IMR-90 (cell line): ENCODE data around the gene TUSC2. TPM values are rescaled to one million over a fixed set of nuclear protein-coding genes. Genes with fewer than 3 reads are reported as not detected.

ENCODE experiments used
- ATAC-seq: fragments of 200-7000 bp; cut with Tn5 transposase; 2 replicates; pipeline ENCODE4 v1.9.1; 2020; ENCODE audit warnings: low read depth, mild to moderate bottlenecking, moderate library complexity
- BruUV-seq: library from RNA; stranded (reverse); fragments of 400-500 nt; replicated peaks from 2 replicates; lab custom pipeline; 2021; lab: Mats Ljungman, UMichigan
- CTCF ChIA-PET: fragments of 300-600 bp; formaldehyde crosslinking; extraction: SDS; loops from one replicate; lab custom pipeline; 2021; ENCODE audit warnings: antibody characterized with exemption; lab: Yijun Ruan, JAX
- POLR2A ChIA-PET: fragments of 300-600 bp; sonication (Branson Sonifier 250); formaldehyde crosslinking; loops from one replicate; lab custom pipeline; 2022; ENCODE audit warnings: antibody characterized with exemption; ENCODE audit not compliant: unreplicated experiment; lab: Charles Lee
- DNase-seq: peaks from one replicate; pipeline ENCODE4 v3.0.0; 2013
- H2AFZ ChIP-seq: replicated peaks from 2 replicates; pipeline ENCODE3; 2013; ENCODE audit warnings: low read length, mild to moderate bottlenecking; ENCODE audit not compliant: poor library complexity
- H2AK5ac ChIP-seq: 2 replicates; pipeline ENCODE4 v1.6.1; 2013; ENCODE audit warnings: low read depth, low read length, inconsistent platforms
- H2AK9ac ChIP-seq: replicated peaks from 2 replicates; pipeline ENCODE3; 2013; ENCODE audit warnings: mild to moderate bottlenecking, low read depth, low read length, moderate library complexity; ENCODE audit not compliant: poor library complexity
- H2BK120ac ChIP-seq: 2 replicates; pipeline ENCODE4 v1.6.1; 2013; ENCODE audit warnings: low read depth, low read length, inconsistent platforms
- H2BK15ac ChIP-seq: 3 replicates; pipeline ENCODE4 v1.6.1; 2013; ENCODE audit warnings: low read depth, low read length, inconsistent platforms
- H2BK20ac ChIP-seq: 2 replicates; pipeline ENCODE4 v1.6.1; 2013; ENCODE audit warnings: low read depth, mild to moderate bottlenecking, inconsistent platforms, low read length, moderate library complexity
- H2BK5ac ChIP-seq: 2 replicates; pipeline ENCODE4 v1.6.1; 2013; ENCODE audit warnings: mild to moderate bottlenecking, low read depth, low read length, inconsistent platforms; ENCODE audit not compliant: poor library complexity, severe bottlenecking
- H3K14ac ChIP-seq: replicated peaks from 2 replicates; pipeline ENCODE4 v1.6.1; 2013; ENCODE audit warnings: low read depth, low read length, inconsistent platforms
- H3K18ac ChIP-seq: 2 replicates; pipeline ENCODE4 v1.6.1; 2013; ENCODE audit warnings: low read depth, low read length, control low read depth
- H3K23ac ChIP-seq: 2 replicates; pipeline ENCODE4 v1.6.1; 2013; ENCODE audit warnings: low read depth, low read length, inconsistent platforms
- H3K27ac ChIP-seq: 2 replicates; pipeline ENCODE4 v1.5.1; 2013; ENCODE audit warnings: mild to moderate bottlenecking, control low read depth, low read length; ENCODE audit not compliant: insufficient read depth
- H3K27me3 ChIP-seq: 2 replicates; pipeline ENCODE4 v1.6.1; 2013; ENCODE audit warnings: low read length; ENCODE audit not compliant: control insufficient read depth, insufficient read depth
- H3K36me3 ChIP-seq: 2 replicates; pipeline ENCODE4 v1.6.1; 2013; ENCODE audit warnings: low read length, mixed read lengths; ENCODE audit not compliant: control insufficient read depth, insufficient read depth
- H3K4ac ChIP-seq: 2 replicates; pipeline ENCODE4 v1.6.1; 2013; ENCODE audit warnings: low read depth, low read length, inconsistent platforms
- H3K4me1 ChIP-seq: 2 replicates; pipeline ENCODE4 v1.6.1; 2013; ENCODE audit warnings: low read length, mixed read lengths; ENCODE audit not compliant: control insufficient read depth, insufficient read depth
- H3K4me2 ChIP-seq: 2 replicates; pipeline ENCODE4 v1.6.1; 2013; ENCODE audit warnings: low read depth, mild to moderate bottlenecking, control low read depth, low read length, moderate library complexity
- H3K4me3 ChIP-seq: 2 replicates; pipeline ENCODE4 v1.5.1; 2013; ENCODE audit warnings: low read depth, mild to moderate bottlenecking, control low read depth, low read length, moderate library complexity; ENCODE audit not compliant: insufficient read depth
- H3K56ac ChIP-seq: 2 replicates; pipeline ENCODE4 v1.6.1; 2013; ENCODE audit warnings: low read length, inconsistent platforms; ENCODE audit not compliant: insufficient read depth; ENCODE audit errors: extremely low read depth
- H3K79me1 ChIP-seq, 2 experiments: 2 replicates each; pipeline ENCODE4 v1.6.1; 2013; ENCODE audit warnings: low read length in 2 of 2, inconsistent platforms in 1 of 2, low read depth in 1 of 2
- H3K9ac ChIP-seq: 2 replicates; pipeline ENCODE4 v1.6.1; 2013; ENCODE audit warnings: low read depth, low read length, control low read depth
- H3K9me1 ChIP-seq: 2 replicates; pipeline ENCODE4 v1.6.1; 2013; ENCODE audit warnings: low read length, inconsistent platforms; ENCODE audit not compliant: insufficient read depth
- H3K9me3 ChIP-seq: 2 replicates; pipeline ENCODE4 v1.6.1; 2013; ENCODE audit warnings: low read length; ENCODE audit not compliant: control insufficient read depth, insufficient read depth
- H4K20me1 ChIP-seq: 2 replicates; pipeline ENCODE4 v1.6.1; 2013; ENCODE audit warnings: low read length, inconsistent platforms; ENCODE audit not compliant: insufficient read depth
- H4K5ac ChIP-seq: 2 replicates; pipeline ENCODE4 v1.6.1; 2013; ENCODE audit warnings: mild to moderate bottlenecking, low read depth, low read length, control low read depth
- H4K8ac ChIP-seq, 2 experiments: 2 replicates each; pipeline ENCODE4 v1.6.1; 2013; ENCODE audit warnings: low read depth in 2 of 2, low read length in 2 of 2, control low read depth in 1 of 2, inconsistent platforms in 1 of 2
- H4K91ac ChIP-seq: 2 replicates; pipeline ENCODE4 v1.6.1; 2013; ENCODE audit warnings: low read depth, low read length, inconsistent platforms; ENCODE audit not compliant: insufficient read depth
- BHLHE40 ChIP-seq: fragments of 150-350 bp; IDR thresholded peaks from 2 replicates; pipeline ENCODE4 v1.6.1; 2016; ENCODE audit warnings: mild to moderate bottlenecking, low read depth, low read length
- CEBPB ChIP-seq: IDR thresholded peaks from 2 replicates; pipeline ENCODE4 v1.6.1; 2012; ENCODE audit warnings: low read depth, low read length, improper control_type of control experiment
- CHD1 ChIP-seq: IDR thresholded peaks from 2 replicates; pipeline ENCODE4 v1.6.1; 2012; ENCODE audit warnings: low read depth, low read length, improper control_type of control experiment
- CTCF ChIP-seq: conservative IDR thresholded peaks from 2 replicates; pipeline ENCODE4 v1.5.1; 2012; ENCODE audit warnings: mild to moderate bottlenecking, low read depth, low read length, improper control_type of control experiment
- FOS ChIP-seq: fragments of 150-350 bp; IDR thresholded peaks from 2 replicates; pipeline ENCODE4 v1.6.1; 2016; ENCODE audit warnings: low read depth, low read length
- MAFK ChIP-seq: IDR thresholded peaks from 2 replicates; pipeline ENCODE4 v1.6.1; 2012; ENCODE audit warnings: low read depth, low read length, improper control_type of control experiment
- MXI1 ChIP-seq: IDR thresholded peaks from 2 replicates; pipeline ENCODE4 v1.6.1; 2012; ENCODE audit warnings: low read depth, mild to moderate bottlenecking, low read length, moderate library complexity, borderline replicate concordance
- POLR2A ChIP-seq: IDR thresholded peaks from 2 replicates; pipeline ENCODE4 v1.6.1; 2012; ENCODE audit warnings: mild to moderate bottlenecking, low read depth, low read length
- RAD21 ChIP-seq: IDR thresholded peaks from 2 replicates; pipeline ENCODE4 v1.6.1; 2012; ENCODE audit warnings: low read length, improper control_type of control experiment
- RFX5 ChIP-seq: IDR thresholded peaks from 2 replicates; pipeline ENCODE4 v1.8.0; 2012; ENCODE audit warnings: low read depth, mild to moderate bottlenecking, low read length, moderate library complexity
- SMC3 ChIP-seq: fragments of 150-350 bp; IDR thresholded peaks from 2 replicates; pipeline ENCODE4 v1.6.1; 2016; ENCODE audit warnings: low read depth, mild to moderate bottlenecking, antibody characterized with exemption, low read length, moderate library complexity
- WGBS, 2 experiments: methylation state at CpG; one replicate each; pipeline versions ENCODE4 v1.1.5 to v1.1.7; 2013; ENCODE audit warnings: missing lambda C conversion rate in 2 of 2; ENCODE audit not compliant: insufficient read length in 1 of 2; ENCODE audit errors: extremely low coverage in 2 of 2; 5-methylcytosine and 5-hydroxymethylcytosine counted together
- dilution Hi-C: fragments of 300-500 bp; cut with HindIII; formaldehyde crosslinking; loops from one replicate; pipeline ENCODE4 v1.14.3; 2018; ENCODE audit warnings: low sequenced_read_pairs; ENCODE audit not compliant: unreplicated experiment
- in situ Hi-C: fragments of 300-500 bp; cut with MboI; formaldehyde crosslinking; loops from 3 replicates; pipeline ENCODE4 v1.14.3; 2019; ENCODE audit warnings: low sequenced_read_pairs, inconsistent platforms, mixed read lengths
- intact Hi-C: fragments of 100-400 bp; cut with micrococcal nuclease; formaldehyde crosslinking; loops from 2 replicates; pipeline ENCODE4 v1.10.0; 2022
- polyA plus RNA-seq, 3 experiments: library from polyadenylated mRNA; depleted of rRNA; stranded (reverse); fragments of >200 nt; gene quantifications; 2 replicates each; pipeline ENCODE4 v1.2.3, GENCODE V29; 2012; ENCODE audit warnings: low replicate concordance in 1 of 3
- total RNA-seq: library from RNA; depleted of rRNA; stranded (reverse); fragments of >200 nt; gene quantifications from 2 replicates; pipeline ENCODE4 v1.2.3, GENCODE V29; 2012

TUSC2 gene
- total and polyA plus RNA-seq, 2 of the 4 experiments (the other 2 are of a cell fraction) = 13.4 to 24.0 TPM

GRCh38 chr3:50347187-50347813 is 19.3 kb upstream of the TUSC2 start:
- H2AFZ ChIP-seq = peak overlapping the region; percentile 47
- peaks cover 23 to 30% of the 10 kb centered on the region in 2 experiments for H3K79me1 ChIP-seq
- no TSS peak for BruUV-seq
- H4K20me1 ChIP-seq = peaks cover 2% of the 10 kb centered on the region
- no peak overlapping the region for H2BK5ac ChIP-seq
- H3K4me3 ChIP-seq = no peak overlapping the region
- ATAC-seq (0 out of 2 replicates have a peak, but pooled peaks have one; percentile 8), DNase-seq (peak; percentile 71)
- CTCF ChIA-PET = interaction anchor here (0.6 to 0.7 kb wide), 2 partner anchors 195 to 213 kb away, joined by 3 read pairs; no protein-coding TSS in a partner anchor
- no peak overlapping the region for H3K4me2 ChIP-seq
- no peaks in the 10 kb centered on the region for H3K9me3 ChIP-seq
- H3K27ac ChIP-seq = no peak overlapping the region
- intact Hi-C loops (loop anchor here (1.0 to 5.0 kb wide), 3 partner anchors 195 to 1040 kb away; partner anchors contain the start of gene MANF), in situ Hi-C loops (loop anchor here (5.0 to 25.0 kb wide), 4 partner anchors 200 to 1815 kb away; partner anchors contain the start of genes ABHD14B, GPR62, MANF and PCBP4), dilution Hi-C loops (no loop called here)
- POLR2A ChIA-PET = interaction anchor here (0.6 kb wide), 1 partner anchor 26 kb away, joined by 10 read pairs; no protein-coding TSS in a partner anchor
- WGBS, 2 experiments = 55% methylated on average over 5 of the region's 14 CpGs; no CpG with 5 or more reads in 1 of the 2 experiments
- no peak overlapping the region for H2AK5ac ChIP-seq
- no peak overlapping the region for H3K9ac ChIP-seq
- H3K36me3 ChIP-seq = peaks cover 9% of the 10 kb centered on the region; the same call in 1 of the 2 replicates
- H3K27me3 ChIP-seq = no peaks in the 10 kb centered on the region
- TF ChIP-seq CEBPB (no peak), MXI1 (0 out of 2 replicates have a peak, but pooled peaks have one; percentile 10), CTCF (peak; percentile 79), CHD1 (no peak), RAD21 (peak; percentile 85), RFX5 (no peak), FOS (peak; percentile 57), BHLHE40 (no peak), SMC3 (peak; percentile 75), POLR2A (0 out of 2 replicates have a peak, but pooled peaks have one; percentile 43), MAFK (no peak)
- no peak overlapping the region for H3K18ac ChIP-seq
- no peak overlapping the region for H3K23ac ChIP-seq
- no peak overlapping the region for H3K56ac ChIP-seq
- peak overlapping the region; percentile 39; the same call in 1 of the 2 replicates for H3K4ac ChIP-seq
- no peak overlapping the region for H4K91ac ChIP-seq
- peak overlapping the region; percentile 87 for H2AK9ac ChIP-seq
- H4K8ac ChIP-seq = peak overlapping the region in 1 of 2 experiments; percentile 34; a peak in 1 of 4 replicates
- peaks cover 11% of the 10 kb centered on the region for H3K4me1 ChIP-seq
- H2BK15ac ChIP-seq = no peak overlapping the region
- H3K14ac ChIP-seq = no peak overlapping the region
- H2BK120ac ChIP-seq = no peak overlapping the region
- no peak overlapping the region for H2BK20ac ChIP-seq
- no peak overlapping the region for H4K5ac ChIP-seq
- peaks cover 4% of the 10 kb centered on the region; the same call in 1 of the 2 replicates for H3K9me1 ChIP-seq
